Activated CD8-positive, alpha-beta T cell treated with anti-CD3 and anti-CD28 coated beads for 36 hours (primary cell): ENCODE measurements around the gene ASB16. TPM values are rescaled to one million over a fixed set of nuclear protein-coding genes. Genes with fewer than 3 reads are reported as not detected.
A peak's percentile ranks its signal among the peaks of the same experiment; 100 is the strongest.

Experiments used
- ATAC-seq: fragments of 200-7000 bp; cut with Tn5 transposase; one replicate; pipeline ENCODE4 v1.10.0; 2021; ENCODE audit warnings: mild to moderate bottlenecking, moderate library complexity
- CTCF ChIA-PET: fragments of 350-600 bp; sonication (Branson Sonifier 250); formaldehyde crosslinking; loops from one replicate; lab custom pipeline; 2021; ENCODE audit warnings: antibody characterized with exemption; lab: Charles Lee
- POLR2A ChIA-PET: fragments of 350-600 bp; sonication (Branson Sonifier 250); formaldehyde crosslinking; loops from one replicate; lab custom pipeline; 2021; ENCODE audit warnings: antibody characterized with exemption; lab: Charles Lee
- DNase-seq: peaks from one replicate; pipeline ENCODE4 v3.0.0-alpha.2; 2020
- H3K27ac Mint-ChIP-seq: one replicate; pipeline ENCODE4 v1.8.0; 2021; ENCODE audit warnings: mild to moderate bottlenecking, mixed read lengths
- H3K27me3 Mint-ChIP-seq: one replicate; pipeline ENCODE4 v1.8.0; 2021; ENCODE audit warnings: mixed read lengths
- H3K36me3 Mint-ChIP-seq: one replicate; pipeline ENCODE4 v1.8.0; 2021; ENCODE audit warnings: low read depth, mixed read lengths
- H3K4me1 Mint-ChIP-seq: one replicate; pipeline ENCODE4 v1.8.0; 2021; ENCODE audit warnings: low read depth, mixed read lengths
- H3K4me3 Mint-ChIP-seq: one replicate; pipeline ENCODE4 v1.8.0; 2021; ENCODE audit warnings: mild to moderate bottlenecking, moderate library complexity, mixed read lengths
- H3K9me3 Mint-ChIP-seq: one replicate; pipeline ENCODE4 v1.8.0; 2021; ENCODE audit warnings: mixed read lengths
- intact Hi-C: fragments of 100-400 bp; cut with micrococcal nuclease; formaldehyde crosslinking; loops from one replicate; pipeline ENCODE4 v1.10.0; 2022
- total RNA-seq, 2 experiments: library from RNA; stranded (reverse); gene quantifications; one replicate each; pipeline ENCODE4 v1.2.3, GENCODE V29; 2021
- TF ChIP-seq, protein P1 (sequence below): fragments of 200-600 bp; IDR thresholded peaks from one replicate; pipeline ENCODE4 v1.8.0; 2022; ENCODE audit warnings: antibody characterized with exemption, mild to moderate bottlenecking

The ASB16 gene, protein sequence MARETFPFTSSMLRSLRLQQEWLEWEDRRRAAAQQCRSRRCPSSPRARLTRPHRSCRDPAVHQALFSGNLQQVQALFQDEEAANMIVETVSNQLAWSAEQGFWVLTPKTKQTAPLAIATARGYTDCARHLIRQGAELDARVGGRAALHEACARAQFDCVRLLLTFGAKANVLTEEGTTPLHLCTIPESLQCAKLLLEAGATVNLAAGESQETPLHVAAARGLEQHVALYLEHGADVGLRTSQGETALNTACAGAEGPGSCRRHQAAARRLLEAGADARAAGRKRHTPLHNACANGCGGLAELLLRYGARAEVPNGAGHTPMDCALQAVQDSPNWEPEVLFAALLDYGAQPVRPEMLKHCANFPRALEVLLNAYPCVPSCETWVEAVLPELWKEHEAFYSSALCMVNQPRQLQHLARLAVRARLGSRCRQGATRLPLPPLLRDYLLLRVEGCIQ
- under 1 TPM; 0.18 to 0.27 TPM for total RNA-seq

DNA sequence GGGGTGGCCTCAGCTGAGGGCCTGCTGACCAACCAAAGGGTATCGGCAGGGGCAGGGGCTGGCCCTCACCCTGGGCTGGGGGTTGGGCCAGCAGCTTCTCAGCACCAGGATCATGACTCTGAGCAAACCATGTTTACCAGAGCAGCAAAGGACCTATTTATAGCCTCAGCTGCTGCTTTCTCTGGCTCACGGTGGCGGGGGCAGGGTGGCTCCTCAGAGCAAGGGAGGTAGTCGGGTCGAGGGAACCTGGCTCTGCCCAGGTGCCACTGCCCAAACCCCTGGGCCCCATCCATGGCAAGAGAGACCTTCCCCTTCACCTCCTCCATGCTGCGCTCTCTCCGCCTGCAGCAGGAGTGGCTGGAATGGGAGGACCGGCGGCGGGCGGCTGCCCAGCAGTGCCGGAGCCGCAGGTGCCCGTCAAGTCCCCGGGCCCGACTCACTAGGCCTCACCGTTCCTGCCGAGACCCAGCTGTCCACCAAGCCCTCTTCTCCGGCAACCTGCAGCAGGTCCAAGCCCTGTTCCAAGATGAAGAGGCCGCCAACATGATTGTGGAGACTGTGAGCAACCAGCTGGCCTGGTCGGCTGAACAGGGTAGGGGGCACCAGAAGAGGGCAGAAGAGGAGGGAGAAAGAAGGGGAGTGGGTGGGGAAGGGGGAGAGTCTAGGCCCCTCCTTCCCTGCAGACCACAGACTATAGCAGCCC, at the start of gene ASB16:
Gene ASB16 (plus strand): TSS at position 206 of the 703 bp plus-strand sequence. CDS start 86 bp downstream, at position 292.
- no peaks in the 10 kb centered on the region for H3K4me1 Mint-ChIP-seq
- TF ChIP-seq, protein P1, sequence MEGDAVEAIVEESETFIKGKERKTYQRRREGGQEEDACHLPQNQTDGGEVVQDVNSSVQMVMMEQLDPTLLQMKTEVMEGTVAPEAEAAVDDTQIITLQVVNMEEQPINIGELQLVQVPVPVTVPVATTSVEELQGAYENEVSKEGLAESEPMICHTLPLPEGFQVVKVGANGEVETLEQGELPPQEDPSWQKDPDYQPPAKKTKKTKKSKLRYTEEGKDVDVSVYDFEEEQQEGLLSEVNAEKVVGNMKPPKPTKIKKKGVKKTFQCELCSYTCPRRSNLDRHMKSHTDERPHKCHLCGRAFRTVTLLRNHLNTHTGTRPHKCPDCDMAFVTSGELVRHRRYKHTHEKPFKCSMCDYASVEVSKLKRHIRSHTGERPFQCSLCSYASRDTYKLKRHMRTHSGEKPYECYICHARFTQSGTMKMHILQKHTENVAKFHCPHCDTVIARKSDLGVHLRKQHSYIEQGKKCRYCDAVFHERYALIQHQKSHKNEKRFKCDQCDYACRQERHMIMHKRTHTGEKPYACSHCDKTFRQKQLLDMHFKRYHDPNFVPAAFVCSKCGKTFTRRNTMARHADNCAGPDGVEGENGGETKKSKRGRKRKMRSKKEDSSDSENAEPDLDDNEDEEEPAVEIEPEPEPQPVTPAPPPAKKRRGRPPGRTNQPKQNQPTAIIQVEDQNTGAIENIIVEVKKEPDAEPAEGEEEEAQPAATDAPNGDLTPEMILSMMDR = no peak
- no peaks in the 10 kb centered on the region for H3K27me3 Mint-ChIP-seq
- H3K36me3 Mint-ChIP-seq = peaks cover 4% of the 10 kb centered on the region
- ChIA-PET CTCF (interaction anchor here (1.0 to 2.9 kb wide), 4 partner anchors 15 to 86 kb away, joined by 3 to 20 read pairs (median 4); partner anchors contain the start of gene TMUB2), POLR2A (interaction anchor here (1.3 to 5.7 kb wide), 2 partner anchors 14 to 25 kb away, joined by 3 to 37 read pairs; partner anchors contain the start of gene TMUB2)
- ATAC-seq = no peak
- intact Hi-C loops = no loop called here
- no peaks in the 10 kb centered on the region for H3K9me3 Mint-ChIP-seq
- H3K27ac Mint-ChIP-seq = no peak within 1 kb of the TSS
- no peak within 1 kb of the TSS for H3K4me3 Mint-ChIP-seq
- DNase-seq = no peak

DNA sequence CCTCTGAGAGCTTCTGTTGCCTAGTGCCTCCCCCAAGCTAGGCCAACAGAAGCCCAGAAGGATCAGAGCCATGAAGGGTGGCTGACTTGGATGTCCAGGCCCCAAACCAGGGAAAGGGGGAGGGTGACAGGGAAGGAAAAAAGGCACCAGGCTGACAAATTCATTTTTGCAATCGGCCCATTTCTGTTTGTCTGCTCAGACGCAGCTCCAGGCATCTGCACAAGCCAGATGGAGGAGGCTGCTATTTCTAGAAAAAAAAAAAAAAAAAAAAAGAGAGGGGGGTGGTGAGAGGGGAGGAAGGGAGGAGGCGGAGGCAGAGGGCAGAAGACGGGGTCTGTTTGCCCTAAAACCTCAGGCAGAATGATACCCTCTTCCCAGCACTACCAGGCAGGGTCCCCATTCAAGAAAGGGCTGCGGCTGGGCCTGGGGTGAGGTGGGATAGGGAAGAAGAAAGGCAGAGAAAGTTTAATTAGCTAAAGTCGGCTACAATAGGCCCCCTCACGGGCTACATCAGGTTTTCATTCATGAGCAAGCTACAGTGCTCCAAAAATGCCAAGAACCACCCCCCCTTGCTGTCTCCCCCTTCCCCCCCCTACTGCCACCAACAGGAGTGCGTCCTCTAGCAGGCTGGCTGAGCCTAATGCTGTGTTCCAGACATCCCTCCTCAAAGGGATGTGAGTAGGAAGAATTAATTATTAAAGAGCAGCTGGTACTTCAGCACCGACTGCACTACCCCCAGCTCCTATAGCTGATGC, 49.5 kb upstream of the ASB16 start:
- H3K27me3 Mint-ChIP-seq = no peaks in the 10 kb centered on the region
- intact Hi-C loops = loop anchor here (10.0 kb wide), 1 partner anchor 46 kb away; the partner anchor contains the start of gene G6PC3
- CTCF ChIA-PET = interaction anchor here (0.9 to 3.5 kb wide), 6 partner anchors 10 to 177 kb away, joined by 3 to 14 read pairs (median 4); no protein-coding TSS in a partner anchor
- ATAC-seq = no peak
- no peak overlapping the region for H3K27ac Mint-ChIP-seq
- TF ChIP-seq, protein P1 = no peak
- H3K4me1 Mint-ChIP-seq = peaks cover 26% of the 10 kb centered on the region
- H3K36me3 Mint-ChIP-seq = no peaks in the 10 kb centered on the region
- DNase-seq = no peak
- H3K9me3 Mint-ChIP-seq = no peaks in the 10 kb centered on the region
- H3K4me3 Mint-ChIP-seq = no peak overlapping the region
- POLR2A ChIA-PET = interaction anchor here (0.6 to 1.3 kb wide), 4 partner anchors 9 to 226 kb away, joined by 3 to 7 read pairs (median 4); partner anchors contain the start of gene TMEM101

DNA sequence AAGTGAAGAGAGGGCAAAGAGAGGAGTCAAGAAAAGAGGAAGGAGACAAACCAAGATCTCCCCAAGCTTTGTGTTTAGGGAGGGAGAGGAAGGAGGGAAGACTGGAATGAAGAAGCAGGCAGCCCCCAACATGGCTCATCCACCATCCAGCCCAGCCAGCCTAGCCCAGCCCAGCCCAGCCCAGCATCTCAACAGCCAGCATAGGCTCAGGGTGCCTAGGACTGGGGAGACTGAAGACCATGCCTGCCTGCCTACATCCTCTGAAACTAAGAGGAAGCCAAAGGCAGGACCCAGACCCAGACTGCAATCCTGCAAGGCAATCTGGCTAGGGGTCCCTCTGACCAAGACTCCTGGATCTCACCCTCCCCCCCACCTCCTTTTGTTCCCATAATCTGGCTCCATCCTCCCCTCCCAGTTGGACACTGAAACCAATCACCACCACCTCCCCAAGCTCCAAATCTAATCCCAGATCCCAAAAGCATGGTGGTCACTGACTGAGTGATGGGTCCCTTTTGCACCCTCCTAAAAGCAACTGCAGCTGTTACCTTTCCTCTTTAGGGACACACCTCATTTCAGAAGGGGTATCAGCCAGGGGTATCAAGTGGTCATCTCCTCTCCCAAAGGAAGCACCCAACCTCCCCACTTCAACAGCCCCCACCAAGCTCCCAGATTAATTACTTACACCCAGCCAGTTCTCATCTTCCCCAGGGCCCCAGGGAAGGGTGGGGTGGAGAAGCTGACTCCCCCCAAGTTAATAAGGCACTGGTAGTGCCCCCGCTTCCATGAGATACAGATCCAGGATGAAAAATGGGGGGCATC, 48.3 kb upstream of the ASB16 start:
- ATAC-seq (no peak), DNase-seq (no peak)
- Mint-ChIP-seq H3K9me3 (no peaks in the 10 kb centered on the region), H3K36me3 (no peaks in the 10 kb centered on the region), H3K4me1 (peaks cover 26% of the 10 kb centered on the region), H3K4me3 (peak overlapping the region; percentile 82), H3K27ac (peak overlapping the region; percentile 79), H3K27me3 (no peaks in the 10 kb centered on the region)
- ChIA-PET CTCF (interaction anchor here (1.2 to 3.5 kb wide), 8 partner anchors 11 to 223 kb away, joined by 3 to 14 read pairs (median 5); partner anchors contain the start of gene GRN), POLR2A (interaction anchor here (1.0 to 2.4 kb wide), 4 partner anchors 9 to 108 kb away, joined by 3 to 12 read pairs (median 6); partner anchors contain the start of genes TMEM101 and TMUB2)
- intact Hi-C loops = loop anchor here (10.0 kb wide), 1 partner anchor 47 kb away; the partner anchor contains the start of gene G6PC3
- TF ChIP-seq, protein P1 = no peak

DNA sequence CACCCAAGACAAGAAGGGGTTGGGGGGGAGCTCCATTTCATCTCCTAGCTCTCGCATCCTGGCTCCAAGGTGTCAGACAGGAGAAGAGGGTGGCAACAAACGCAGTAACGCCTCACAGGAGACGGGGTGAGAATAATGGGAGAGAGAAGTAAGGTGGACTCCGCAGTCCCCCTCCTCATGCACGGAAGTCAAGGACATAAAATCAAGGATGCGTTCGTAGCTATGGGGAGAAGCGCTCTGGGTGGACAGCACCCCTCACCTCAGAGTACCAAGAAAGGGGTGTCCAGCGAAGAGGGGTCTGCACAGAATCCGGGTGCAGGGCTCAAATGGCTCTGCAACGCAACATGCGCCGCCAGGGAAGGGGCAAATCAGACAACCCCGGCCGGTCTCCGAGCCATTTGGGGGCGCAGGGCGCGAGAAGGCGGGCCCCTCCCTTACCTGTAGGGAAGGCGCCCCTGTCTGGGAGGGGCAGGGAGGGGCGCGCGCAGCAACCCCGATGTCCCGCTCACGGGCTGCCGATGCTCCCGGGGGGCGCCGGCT, 47.6 kb upstream of the ASB16 start:
- Mint-ChIP-seq H3K27ac (peak overlapping the region; percentile 79), H3K27me3 (no peaks in the 10 kb centered on the region), H3K4me3 (peak overlapping the region; percentile 82), H3K4me1 (peaks cover 26% of the 10 kb centered on the region), H3K36me3 (no peaks in the 10 kb centered on the region), H3K9me3 (no peaks in the 10 kb centered on the region)
- ATAC-seq (peak; percentile 18), DNase-seq (peak; percentile 37)
- intact Hi-C loops = loop anchor here (10.0 kb wide), 1 partner anchor 48 kb away; the partner anchor contains the start of gene G6PC3
- ChIA-PET CTCF (interaction anchor here (0.7 to 3.5 kb wide), 15 partner anchors 8 to 222 kb away, joined by 3 to 14 read pairs (median 6); partner anchors contain the start of genes GRN and TMUB2), POLR2A (interaction anchor here (0.7 to 2.4 kb wide), 12 partner anchors 9 to 602 kb away, joined by 3 to 12 read pairs (median 4); partner anchors contain the start of gene TMUB2)
- TF ChIP-seq, protein P1 = no peak
